Stimulated activated CD4-positive, alpha-beta T cell treated with anti-CD3 and anti-CD28 coated beads, Interleukin-4, amount 100 ng/mL, for 4 hours (primary cell): Measurements from ENCODE around the gene DTL.

Source experiments
- DNase-seq, 2 experiments: peaks; one replicate each; pipeline ENCODE4 v3.0.0-alpha.2; 2020

Gene DTL

DNA sequence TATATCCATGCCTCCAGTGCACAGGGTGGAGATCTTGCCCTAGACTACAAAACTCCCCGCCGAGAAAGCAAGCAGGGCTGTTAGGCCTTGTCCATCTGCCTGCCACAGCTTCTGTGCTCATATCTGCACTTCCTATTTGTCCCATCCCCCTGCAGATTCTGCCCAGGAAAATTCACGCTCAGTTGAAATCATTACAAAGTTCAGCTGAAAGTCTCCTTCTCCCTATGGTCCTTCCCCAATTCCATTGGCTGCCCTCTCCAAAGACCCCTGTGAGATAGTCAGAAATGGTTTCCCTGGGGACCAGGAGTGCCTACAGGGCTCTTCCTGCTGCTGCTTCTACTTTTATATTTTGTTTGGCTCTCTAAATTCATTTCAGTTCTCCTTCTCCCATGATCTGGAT lies 63.2 kb downstream of the DTL start:
- DNase-seq: no peak

DNA sequence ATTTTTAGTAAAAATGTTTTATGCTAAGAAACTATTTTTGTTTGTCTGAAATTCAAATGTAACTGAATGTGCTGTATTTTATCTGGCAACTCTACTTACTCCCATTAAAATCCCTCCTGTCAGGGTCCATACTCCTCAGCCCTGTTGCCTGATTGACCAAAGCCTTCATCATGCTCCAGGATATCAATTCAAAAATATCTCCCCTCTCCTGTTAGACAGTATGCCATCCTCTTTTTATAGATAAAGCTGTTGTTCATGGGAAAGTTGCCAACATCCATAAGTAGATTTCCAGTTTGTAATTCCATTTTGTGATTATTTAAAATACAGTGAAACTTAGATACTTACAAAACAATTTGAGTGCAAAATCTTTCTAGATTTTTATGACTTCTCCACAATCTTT lies 65.7 kb downstream of the DTL start:
- no peak for DNase-seq

DNA sequence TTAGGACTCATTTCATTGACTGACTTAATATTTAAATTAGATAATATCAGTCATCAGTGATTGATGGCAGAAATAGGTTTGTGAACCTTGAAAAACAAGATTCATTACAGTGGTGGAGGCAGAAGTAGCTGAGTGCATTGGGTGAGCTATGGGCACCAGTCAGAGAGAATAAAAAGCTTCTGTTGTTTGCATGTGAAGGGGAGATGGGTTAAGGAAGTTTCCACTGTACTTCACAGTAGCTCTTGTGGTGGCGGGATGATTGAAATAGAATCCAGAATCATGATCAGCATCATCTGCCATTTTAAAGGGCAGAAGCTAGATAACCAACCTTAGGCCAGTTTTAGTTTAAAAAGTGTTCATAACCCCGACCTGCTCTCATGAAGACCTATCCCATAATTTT lies 66.2 kb downstream of the DTL start:
- no peak for DNase-seq

DNA sequence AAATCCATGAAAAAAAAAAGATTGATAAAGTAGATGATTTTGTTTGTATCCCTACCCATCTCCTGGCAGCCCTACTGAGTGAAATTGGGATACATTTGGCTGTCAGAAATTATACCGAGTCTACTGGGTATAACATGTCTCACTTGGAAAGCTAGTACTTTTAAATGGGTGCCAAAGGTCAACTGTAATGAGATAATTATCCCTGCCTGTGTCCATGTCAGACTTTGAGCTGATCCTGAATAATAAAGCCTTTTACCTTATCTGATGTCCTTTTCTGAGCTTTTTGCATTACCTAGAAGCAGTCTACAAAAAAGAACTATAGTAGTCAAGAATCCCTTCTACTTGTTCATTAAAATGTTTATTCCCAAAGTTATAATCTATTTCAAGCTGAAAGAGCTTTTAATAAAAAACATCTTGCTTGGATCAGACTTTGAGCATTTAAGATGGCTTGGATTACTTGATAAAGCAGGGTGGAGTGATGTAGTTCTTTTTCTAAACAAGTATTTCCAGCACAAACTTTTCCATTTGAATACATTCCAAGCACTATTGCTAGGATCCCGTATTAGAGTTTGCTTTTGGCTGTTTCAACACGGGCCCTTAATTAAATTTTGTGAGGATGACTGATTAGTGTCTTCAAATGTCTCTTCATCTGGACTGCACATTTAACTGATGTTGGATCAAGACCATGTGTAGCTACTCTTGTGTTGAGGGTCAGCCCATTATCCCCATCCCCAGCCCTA lies 69.2 kb downstream of the DTL start:
- no peak for DNase-seq

DNA sequence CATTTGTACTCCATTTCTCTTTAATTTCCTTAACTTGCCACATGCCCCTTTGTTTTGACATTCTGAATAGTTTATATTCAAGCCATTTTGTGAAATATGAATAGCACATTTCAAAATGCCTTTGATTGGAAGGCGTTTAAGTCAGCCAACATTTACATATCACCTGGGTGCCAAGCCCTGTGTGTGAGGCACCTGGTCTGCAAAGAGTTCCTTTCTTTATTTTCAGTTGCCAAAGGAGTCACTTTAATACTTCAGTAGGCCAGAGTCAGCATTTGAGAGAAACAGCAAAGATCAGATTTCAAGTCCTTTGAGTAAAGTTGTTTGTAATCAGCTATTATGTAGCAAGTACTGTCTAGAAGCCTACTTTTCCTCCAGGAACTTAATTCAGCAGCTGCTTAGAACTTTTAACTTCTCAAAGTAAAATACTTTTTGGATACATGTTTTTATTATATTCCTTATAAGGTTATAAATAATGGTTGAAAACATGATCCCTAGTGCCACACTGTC lies 70.8 kb downstream of the DTL start:
- DNase-seq: no peak

DNA sequence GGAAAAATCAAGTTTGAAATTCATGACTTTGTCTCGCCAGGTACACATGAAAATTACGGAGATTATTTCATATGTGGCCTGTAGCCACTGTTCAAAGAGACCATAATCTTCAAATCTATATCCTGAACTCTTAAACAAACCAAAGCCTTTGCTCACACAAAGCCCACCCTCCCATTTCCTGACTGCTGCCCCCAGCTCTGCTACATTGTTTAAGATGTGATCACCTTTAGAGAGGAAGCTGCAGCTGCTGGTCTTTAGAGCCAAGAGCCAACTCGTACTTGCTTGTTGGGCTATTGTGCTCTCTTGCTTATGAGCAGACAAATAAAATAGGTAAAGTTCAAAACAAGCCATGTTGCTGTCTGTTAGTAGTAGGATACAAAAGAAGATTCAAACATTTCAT lies 71.9 kb downstream of the DTL start:
- DNase-seq: no peak

DNA sequence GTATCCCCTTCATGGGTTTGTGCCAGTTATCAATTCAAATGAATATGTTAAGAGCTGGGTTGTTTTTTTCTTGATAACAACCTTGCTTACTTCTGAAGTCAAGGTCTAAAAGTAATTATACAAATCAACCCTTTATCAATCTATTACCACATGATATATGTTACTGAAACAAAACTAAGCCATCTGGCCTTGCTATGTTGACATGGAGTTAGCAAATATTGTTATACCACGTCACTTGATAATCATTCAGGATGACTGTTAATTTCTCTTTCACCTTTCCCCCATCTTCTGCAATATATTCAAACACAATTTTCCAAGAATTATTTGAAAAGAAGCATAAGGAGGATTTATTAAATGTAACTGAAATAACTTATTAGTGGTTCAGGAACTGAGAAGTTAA lies 72.6 kb downstream of the DTL start:
- DNase-seq: no peak

DNA sequence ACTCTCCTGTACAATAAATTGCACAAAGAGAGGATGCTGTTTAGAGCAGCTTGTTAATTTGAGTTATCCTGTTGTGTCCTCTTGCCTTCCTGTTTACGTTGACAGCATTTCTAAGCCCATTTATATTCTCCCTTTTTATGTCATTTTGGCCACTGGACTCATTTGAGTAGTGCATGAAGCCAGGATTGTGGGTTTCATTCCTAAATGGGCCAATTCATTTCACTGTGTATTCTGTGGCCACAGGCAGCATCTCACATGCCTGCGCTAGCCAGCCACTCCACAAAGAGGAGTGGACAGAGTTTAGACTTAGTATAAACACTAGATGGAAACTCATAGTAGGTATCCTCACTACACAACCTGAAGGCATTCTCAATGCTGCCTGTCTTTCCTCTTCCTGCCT lies 73.4 kb downstream of the DTL start:
- DNase-seq: no peak

DNA sequence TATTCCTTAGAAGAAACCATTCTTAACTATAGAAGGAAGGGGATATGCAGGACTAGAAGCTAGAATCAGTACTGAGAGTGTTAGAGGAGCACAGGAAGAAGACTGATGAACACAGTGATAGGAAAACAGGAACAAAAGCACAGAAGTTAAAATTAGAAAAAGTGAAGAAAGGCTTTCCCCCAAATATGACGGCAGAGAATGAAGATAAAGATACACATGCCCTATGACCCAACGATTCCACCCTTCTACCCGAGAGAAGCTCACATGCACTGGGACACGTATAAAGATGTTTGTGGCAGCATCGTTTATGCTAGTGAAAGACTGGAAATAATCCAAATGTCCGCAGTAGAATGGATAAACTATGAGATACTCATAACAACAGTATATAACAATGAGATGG lies 74.2 kb downstream of the DTL start:
- no peak for DNase-seq

DNA sequence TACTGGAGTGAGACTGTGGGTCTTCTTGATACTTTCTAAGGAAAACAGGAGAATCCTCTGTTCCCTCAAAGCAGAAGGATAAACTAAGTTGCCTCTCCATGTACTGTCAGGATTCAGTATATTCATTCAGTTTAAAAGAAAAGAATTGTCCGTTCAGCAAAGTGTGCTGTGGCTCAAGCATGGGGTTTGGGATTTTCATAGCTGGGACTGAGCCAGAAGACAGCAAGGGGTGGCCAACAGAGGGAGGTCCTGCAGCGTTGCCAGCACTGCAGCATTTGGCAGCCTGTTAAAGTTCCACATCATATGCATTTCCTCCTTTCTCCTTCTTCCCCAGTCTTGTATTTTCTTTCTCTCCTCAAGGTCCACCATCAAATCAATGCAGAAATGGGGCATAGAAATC lies 75.1 kb downstream of the DTL start:
- DNase-seq: no peak

DNA sequence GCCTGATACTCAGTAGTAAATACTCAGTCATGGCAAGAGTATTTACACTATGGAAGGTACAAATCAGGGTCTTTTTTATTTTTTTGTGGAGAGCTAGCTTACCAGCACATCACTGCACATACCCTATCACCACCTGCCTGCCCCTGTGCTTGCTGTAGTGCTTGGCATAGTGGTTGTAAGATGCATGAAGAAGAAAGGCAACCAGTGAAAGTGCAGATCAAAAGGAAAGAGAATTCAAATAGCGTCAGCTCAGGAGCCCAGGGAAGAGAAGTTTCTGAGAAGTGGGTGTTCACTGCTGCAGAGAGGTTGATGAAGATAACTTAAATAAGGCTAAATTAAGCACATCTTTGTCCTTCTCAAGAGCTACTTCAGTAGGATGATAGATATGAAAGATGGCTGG lies 76.0 kb downstream of the DTL start:
- DNase-seq: no peak

DNA sequence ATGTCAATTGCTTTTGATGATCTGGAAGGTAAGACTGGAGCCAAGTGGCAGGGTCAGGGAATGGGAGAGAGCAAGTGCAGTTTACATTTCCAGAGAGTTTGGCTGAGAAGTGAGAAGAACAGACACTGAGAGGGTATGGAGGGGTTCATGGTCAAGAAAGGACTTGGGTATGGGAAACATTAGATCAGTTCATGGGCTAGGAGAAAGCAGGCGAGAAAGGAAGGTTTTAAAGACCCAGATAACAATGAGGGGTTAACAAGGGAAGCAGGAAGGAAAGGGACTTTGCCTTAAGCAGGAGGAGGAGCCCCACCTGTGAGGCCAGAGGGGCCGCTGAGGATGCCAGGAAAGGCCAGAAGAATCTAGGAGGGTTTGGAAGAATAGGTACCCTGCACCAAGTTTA lies 78.2 kb downstream of the DTL start:
- DNase-seq: no peak

DNA sequence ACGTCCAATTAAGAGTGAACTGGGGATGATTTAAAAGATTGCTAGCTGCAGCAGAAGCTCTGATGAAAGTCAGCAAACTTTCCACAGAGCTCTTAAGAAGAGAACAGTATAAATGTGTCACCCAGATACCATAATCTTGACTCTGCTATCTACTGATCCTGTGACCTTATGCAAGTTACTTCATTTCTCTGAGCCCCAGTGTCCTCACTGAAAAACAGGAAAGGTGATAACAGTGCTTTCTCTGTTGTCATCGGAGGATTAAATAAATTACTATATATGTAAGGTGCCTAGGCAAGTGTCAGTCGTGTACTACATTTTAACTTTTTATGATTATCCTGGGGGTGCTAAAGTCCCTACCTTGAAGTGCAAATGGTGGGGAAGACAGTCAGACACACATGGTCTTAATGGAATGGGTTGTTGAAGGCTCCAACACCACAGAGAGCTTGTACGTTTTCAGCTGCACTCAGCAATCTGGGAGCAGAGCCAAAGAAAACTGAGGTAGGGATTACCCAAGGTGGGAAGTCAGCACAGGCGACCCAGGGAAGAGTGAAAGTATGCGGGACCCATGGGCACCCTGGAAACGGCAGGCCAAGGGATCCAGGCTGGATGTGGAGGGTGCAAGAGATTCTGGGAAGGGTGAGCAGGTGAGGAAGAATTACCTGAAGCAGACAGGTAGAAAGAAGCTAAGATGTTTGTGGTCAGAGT lies 82.8 kb downstream of the DTL start:
- DNase-seq: no peak

DNA sequence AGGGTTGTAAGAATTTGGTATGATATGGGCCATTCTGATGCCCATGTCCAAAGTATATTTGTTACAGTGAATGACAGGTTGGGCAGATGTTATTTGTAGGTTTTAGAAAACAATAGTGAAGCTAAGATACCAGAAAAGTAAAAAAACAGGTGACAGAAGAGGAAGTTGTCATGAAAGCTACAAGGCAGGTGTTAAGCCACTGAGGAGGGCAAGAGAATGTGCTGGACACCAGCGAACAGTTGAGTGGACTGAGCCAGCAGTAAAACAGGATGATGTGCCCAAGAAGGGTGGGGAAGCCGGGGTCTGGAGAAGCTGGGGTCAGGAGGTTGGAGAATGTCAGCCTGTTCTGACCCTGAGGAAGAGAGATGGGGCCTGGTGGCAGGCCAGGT lies 83.3 kb downstream of the DTL start:
- DNase-seq: no peak

DNA sequence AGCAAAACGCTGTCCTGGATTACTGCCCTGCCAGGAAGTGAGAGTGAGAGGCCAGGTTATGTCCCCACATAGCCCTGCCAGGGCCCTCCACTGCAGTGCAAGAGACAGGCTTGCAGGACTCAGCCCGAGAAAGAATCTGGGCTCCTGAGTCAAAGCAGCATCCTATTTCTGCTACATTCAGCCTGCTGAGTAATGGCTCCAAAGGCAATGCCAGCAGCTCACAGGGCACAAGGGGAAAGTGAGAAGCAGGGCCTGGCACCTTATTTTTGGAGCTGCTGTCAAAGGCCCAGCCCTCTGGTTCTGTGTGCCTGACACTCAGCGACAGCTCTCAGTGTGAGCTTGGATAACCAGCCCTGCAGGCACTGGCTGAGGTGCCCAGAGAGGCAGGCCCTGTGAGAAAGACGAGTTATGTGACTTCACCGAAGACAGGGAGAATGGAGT lies 83.9 kb downstream of the DTL start:
- no peak for DNase-seq

DNA sequence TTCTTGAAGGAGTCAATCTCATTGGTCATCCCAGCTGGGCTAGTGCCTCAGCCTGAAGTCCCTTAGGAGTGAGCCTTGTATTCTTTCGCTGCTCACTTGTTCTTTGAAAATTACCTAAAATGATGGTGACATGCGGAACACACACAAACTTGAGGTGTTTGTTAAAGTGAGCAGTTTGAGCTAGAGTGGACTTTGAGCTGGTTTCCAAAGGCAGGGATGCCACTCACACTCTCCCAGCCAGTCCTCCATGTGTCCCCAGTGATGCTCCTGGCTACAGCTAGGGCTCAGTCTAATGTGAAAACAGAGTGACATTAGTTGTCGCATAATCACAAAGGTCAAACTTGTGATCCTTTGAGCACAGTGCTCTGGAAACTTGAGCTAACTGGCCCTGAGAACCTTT lies 84.3 kb downstream of the DTL start:
- no peak for DNase-seq

DNA sequence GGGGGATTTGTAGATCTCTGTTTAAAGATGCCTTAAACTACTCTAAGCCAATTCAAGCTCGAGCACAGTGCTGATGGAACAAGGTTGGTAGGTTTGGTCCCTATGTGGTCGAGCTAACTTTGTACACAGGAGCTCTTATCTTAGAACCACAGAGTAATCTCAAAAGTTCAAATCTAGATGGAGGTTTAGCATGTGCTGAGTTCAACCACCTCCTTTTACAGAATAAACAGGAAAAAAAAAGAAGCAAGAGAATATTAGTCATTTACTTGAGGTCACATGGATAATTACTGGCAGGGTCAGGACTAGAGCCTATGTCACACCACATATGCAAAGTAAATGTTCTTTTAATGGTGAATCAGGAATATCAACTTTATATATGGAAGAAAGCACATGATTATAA lies 86.2 kb downstream of the DTL start:
- DNase-seq: no peak

DNA sequence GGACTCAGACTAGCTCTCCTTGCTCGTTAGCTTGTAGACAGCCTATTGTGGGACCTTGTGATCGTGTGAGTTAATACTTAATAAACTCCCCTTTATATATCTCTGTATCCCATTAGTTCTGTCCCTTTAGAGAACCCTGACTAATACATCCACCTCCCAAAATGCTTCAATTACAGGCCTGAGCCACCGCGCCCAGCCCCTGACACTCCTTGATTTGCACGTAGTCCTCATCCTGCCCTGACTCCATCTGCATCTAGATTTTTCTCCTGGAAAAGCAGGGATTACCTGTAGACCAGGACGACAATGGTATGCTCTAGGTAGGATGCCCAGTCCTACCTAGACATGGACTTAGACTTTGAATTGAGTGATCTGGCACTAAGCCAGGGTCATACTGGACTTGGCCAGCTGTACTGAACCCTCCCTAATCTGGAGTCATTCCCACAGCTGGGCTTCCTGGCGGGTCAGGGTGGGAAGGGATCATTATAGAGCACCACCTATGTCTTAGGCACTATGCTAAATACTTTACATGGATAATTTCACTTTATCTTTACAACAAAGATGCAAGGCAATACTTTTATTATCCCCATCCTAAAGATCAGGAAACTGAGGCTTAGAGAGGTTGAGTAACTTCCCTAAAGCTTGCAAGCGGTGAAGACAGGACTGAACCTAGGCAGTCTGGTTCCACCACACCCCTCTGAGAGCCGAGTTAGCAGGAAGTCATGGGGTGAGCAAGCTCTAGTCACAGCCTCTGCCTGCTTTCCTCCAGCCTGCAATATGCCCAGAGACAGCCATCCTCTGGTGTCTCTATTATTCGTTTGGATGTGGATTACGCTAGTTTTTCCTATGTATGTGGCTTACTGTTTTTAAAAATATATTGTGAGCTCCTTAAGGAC lies 89.4 kb downstream of the DTL start:
- no peak for DNase-seq

DNA sequence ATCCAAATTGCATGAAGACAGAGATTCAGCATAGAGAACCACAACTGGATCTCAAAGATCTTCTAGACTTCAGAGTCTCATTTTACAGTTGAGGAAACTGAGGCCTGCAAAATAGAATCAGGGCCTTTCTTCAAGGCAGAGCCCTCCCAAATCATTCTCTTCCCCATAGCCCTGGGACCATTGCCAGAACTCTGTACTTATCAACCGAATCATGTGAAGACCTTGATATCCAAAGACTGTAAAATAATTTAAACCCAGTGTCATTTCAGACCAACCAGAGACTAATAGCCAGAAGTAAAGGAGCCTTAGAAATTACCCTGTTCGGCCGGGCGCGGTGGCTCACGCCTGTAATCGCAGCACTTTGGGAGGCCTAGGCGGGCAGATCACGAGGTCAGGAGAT lies 90.1 kb downstream of the DTL start:
- DNase-seq: no peak

DNA sequence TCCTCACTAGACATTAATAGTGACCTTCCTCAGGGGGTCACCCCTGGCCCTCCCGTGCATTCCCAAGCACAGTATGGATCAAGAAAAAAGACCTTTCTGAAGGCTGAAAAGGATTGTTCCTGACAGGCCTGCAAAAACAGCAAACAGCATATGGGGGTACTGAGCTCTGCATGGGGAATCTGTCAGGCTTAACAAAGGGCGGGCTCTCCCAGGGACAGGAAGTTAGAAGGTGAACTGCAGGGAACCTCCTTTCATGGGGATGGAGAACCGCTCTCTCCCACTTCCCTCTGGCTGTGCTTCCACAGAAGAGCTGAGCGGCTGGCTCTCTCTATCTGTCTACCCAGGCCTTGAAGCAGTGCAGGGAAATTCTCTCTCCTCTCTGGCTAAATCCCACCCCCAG lies 91.7 kb downstream of the DTL start:
- DNase-seq: no peak

DNA sequence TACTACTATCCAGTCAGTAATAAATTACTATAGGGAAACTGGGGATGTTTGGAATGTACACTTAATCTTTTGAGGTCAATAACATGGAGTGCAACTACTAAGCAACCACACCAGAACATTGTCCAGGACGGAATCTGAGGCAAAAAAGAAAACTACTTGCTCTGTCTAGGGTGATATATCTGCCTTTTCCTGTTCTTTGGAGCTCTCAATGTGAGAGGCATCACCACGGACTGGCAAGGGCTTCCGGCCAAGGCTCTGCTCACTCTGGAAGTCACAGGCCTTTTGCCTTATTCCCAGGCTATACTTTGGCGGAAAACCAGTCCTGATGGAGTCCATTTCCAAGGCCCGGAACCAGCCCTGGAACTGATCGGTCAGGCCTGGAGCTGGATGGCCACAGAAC lies 94.2 kb downstream of the DTL start:
- no peak for DNase-seq

DNA sequence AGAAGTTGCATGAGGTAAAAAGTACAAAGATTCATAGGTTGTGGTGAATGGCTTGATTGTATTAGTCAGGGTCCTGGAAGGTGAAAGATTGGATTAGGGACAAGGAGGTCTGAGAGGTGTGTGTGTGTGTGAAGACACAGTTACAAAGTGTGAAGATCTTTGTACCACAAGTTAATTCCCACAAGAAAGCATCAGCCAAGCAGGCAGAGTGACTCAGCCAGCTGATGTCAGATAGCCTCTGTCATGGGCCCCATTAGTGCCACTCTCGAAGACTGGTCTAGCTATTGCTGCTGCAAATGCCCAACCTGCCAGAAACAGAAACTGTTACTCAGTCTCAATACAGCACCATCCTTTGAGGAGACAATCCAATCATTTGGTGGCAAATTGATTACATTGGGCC lies 96.5 kb downstream of the DTL start:
- DNase-seq: no peak

DNA sequence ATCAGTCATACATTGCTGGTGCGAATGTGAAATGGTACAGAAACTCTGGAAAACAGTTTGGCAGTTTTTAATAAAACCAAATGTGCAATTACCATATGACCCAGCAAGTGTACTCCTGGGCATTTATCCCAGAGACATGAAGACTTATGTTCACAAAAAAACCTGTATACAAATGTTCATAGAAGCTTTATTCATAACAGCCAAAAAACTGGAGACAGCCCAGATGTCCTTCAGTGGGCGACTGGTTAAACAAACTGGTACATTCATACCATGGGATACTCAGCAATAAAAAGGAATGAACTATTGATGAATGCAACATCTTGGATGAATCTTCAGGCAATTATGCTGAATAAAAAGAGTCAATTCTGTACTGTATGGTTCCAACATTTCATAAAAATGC lies 97.8 kb downstream of the DTL start:
- no peak for DNase-seq

DNA sequence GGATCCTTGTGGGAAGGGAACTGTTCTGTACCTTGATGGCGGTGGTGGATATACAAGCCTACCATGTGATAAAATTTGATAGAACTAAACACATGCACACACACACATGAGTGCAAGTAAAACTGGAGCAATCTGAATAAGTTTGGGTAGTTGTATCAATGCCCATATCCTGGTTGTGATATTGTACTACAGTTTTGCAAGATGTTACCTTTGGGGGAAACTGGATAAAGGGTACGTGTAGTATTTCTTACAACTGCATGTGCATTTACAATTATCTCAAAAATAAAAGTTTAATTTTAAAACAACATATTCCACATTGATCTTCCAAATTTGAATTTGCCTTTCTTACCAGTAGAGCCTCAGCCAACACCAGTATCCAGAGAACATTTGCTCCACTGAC lies 99.6 kb downstream of the DTL start:
- no peak for DNase-seq
